ENCODE results near the gene JMJD1C. TPM values are rescaled to one million over a fixed set of nuclear protein-coding genes. Genes with fewer than 3 reads are reported as not detected.

JMJD1C gene
- total RNA-seq, 6 experiments from 2014 or later = 29.6 to 53.3 (median 38.2) TPM

- Histone ChIP-seq H3K27ac (no peak overlapping the region), H3K9me3 (no peaks in the 10 kb centered on the region), H3K4me1 (no peaks in the 10 kb centered on the region), H3K27me3 (no peaks in the 10 kb centered on the region), H3K4me3 (no peak overlapping the region), H3K36me3 (no peaks in the 10 kb centered on the region)
- DNase-seq = no peak
- peak in 1 of 4 donors; percentile 30 for ATAC-seq
- TF ChIP-seq CTCF (IDR thresholded peaks at IDR 0.05) = no peak
- 43% methylated on average over 5 of the region's 5 CpGs for WGBS (ENCODE audit: insufficient coverage, low coverage, low lambda C conversion rate, missing lambda C conversion rate)
- intact Hi-C loops (cut with DNase I) = no loop called here
Observed at GRCh38 chr10:63143987-63144386, 321.8 kb downstream of the JMJD1C start.

GRCh38 chr10:63142136-63142535, 323.6 kb downstream of the JMJD1C start:
- TF ChIP-seq CTCF (IDR thresholded peaks at IDR 0.05) = no peak
- TF ChIP-seq POLR2A (IDR thresholded peaks at IDR 0.05) = no peak
- intact Hi-C loops (cut with DNase I) = no loop called here
- 98% methylated on average over 5 of the region's 6 CpGs for WGBS (ENCODE audit: insufficient coverage, low coverage, low lambda C conversion rate, missing lambda C conversion rate)
- no peak overlapping the region for H3K27ac ChIP-seq
- no peaks in the 10 kb centered on the region for H3K36me3 ChIP-seq
- no peak overlapping the region for H3K4me3 ChIP-seq
- no peaks in the 10 kb centered on the region for H3K9me3 ChIP-seq
- no peaks in the 10 kb centered on the region for H3K27me3 ChIP-seq
- ATAC-seq (no peak), DNase-seq (no peak)
- peaks cover 0 to 8% (median under 1%) of the 10 kb centered on the region in 4 donors for H3K4me1 ChIP-seq

- TF ChIP-seq POLR2A (IDR thresholded peaks at IDR 0.05) (no peak), CTCF (IDR thresholded peaks at IDR 0.05) (no peak)
- Histone ChIP-seq H3K27ac (no peak overlapping the region), H3K9me3 (no peaks in the 10 kb centered on the region), H3K27me3 (no peaks in the 10 kb centered on the region), H3K36me3 (no peaks in the 10 kb centered on the region), H3K4me1 (peaks cover 0 to 29% (median 10%) of the 10 kb centered on the region in 4 donors), H3K4me3 (no peak overlapping the region)
- ATAC-seq (no peak), DNase-seq (no peak)
- WGBS (ENCODE audit: insufficient coverage, low coverage, low lambda C conversion rate, missing lambda C conversion rate) = 72% methylated on average over 3 of the region's 3 CpGs
- intact Hi-C loops (cut with DNase I) = no loop called here
Observed at GRCh38 chr10:63140077-63140476, 325.7 kb downstream of the JMJD1C start.

- ATAC-seq (peak; percentile 16 to 53 (median 22)), DNase-seq (peak in 1 of 3 donors; percentile 41)
- Histone ChIP-seq H3K4me3 (no peak overlapping the region), H3K9me3 (no peaks in the 10 kb centered on the region), H3K27ac (peak overlapping the region; percentile 2 to 70 (median 48)), H3K27me3 (no peaks in the 10 kb centered on the region), H3K4me1 (peaks cover 0 to 39% (median 12%) of the 10 kb centered on the region in 4 donors), H3K36me3 (no peaks in the 10 kb centered on the region)
- intact Hi-C loops (cut with DNase I) = no loop called here
- TF ChIP-seq CTCF (IDR thresholded peaks at IDR 0.05) (no peak), POLR2A (IDR thresholded peaks at IDR 0.05) (no peak)
- WGBS (ENCODE audit: insufficient coverage, low coverage, low lambda C conversion rate, missing lambda C conversion rate) = 22% methylated on average over 2 of the region's 2 CpGs
Observed at GRCh38 chr10:63137306-63137705, 328.5 kb downstream of the JMJD1C start.
